CD14-positive monocyte (primary cell): ENCODE results near the gene CHFR. TPM values are rescaled to one million over a fixed set of nuclear protein-coding genes. Genes with fewer than 3 reads are reported as not detected.
"Not testable (repeated sequence)": the region's sequence is repeated elsewhere in the genome, so short reads cannot be mapped to it uniquely, and the experiment has no call there.

Experiments
- DNase-seq, 3 donors: peaks; one replicate each; pipeline ENCODE4 v3.0.0-alpha.2; 2011 to 2022
- H2AFZ ChIP-seq: 2 replicates; pipeline ENCODE4 v1.6.0; 2012; ENCODE audit warnings: mild to moderate bottlenecking, low read depth, low read length, inconsistent platforms; ENCODE audit not compliant: insufficient read depth, poor library complexity, severe bottlenecking
- H3K27ac ChIP-seq, 2 donors: 1 replicate in 1 of 2; 2 replicates in 1 of 2; pipeline ENCODE4 v1.5.1; 2012 to 2013; ENCODE audit warnings: low read length in 2 of 2, control low read depth in 1 of 2, inconsistent platforms in 1 of 2, low read depth in 1 of 2, mild to moderate bottlenecking in 1 of 2
- H3K27me3 ChIP-seq, 2 donors: one replicate each; pipeline versions ENCODE4 v1.6.0 to v1.6.1; 2011 to 2013; ENCODE audit warnings: low read length in 2 of 2; ENCODE audit not compliant: control insufficient read depth in 2 of 2, insufficient read depth in 2 of 2
- H3K36me3 ChIP-seq, 2 donors: replicated peaks in 1 of 2; 1 replicate in 1 of 2; 2 replicates in 1 of 2; pipeline versions ENCODE4 v1.5.1 to v1.6.1; 2012 to 2013; ENCODE audit warnings: low read length in 2 of 2, control low read depth in 1 of 2, inconsistent platforms in 1 of 2, mild to moderate bottlenecking in 1 of 2; ENCODE audit not compliant: insufficient read depth in 2 of 2, control insufficient read depth in 1 of 2
- H3K4me1 ChIP-seq, 2 donors: 1 replicate in 1 of 2; 2 replicates in 1 of 2; pipeline versions ENCODE4 v1.5.1 to v1.6.1; 2012 to 2013; ENCODE audit warnings: low read length in 2 of 2, control low read depth in 1 of 2, inconsistent platforms in 1 of 2, mild to moderate bottlenecking in 1 of 2, moderate library complexity in 1 of 2; ENCODE audit not compliant: insufficient read depth in 2 of 2, control insufficient read depth in 1 of 2
- H3K4me2 ChIP-seq: replicated peaks from 2 replicates; pipeline ENCODE3; 2012; ENCODE audit warnings: low read length, moderate library complexity, mild to moderate bottlenecking; ENCODE audit not compliant: poor library complexity, severe bottlenecking; ENCODE audit errors: extremely low read depth
- H3K4me3 ChIP-seq, 3 experiments: fragments of 200-600 bp in 1 of 3; sonication (generic) in 1 of 3; replicated peaks in 1 of 3; 1 replicate in 2 of 3; 2 replicates in 1 of 3; pipeline ENCODE4 v1.5.1; 2011 to 2013; ENCODE audit warnings: low read length in 3 of 3, mild to moderate bottlenecking in 3 of 3, control low read depth in 2 of 3, low read depth in 2 of 3, inconsistent platforms in 1 of 3, moderate library complexity in 1 of 3
- H3K79me2 ChIP-seq: 2 replicates; pipeline ENCODE4 v1.6.0; 2012; ENCODE audit warnings: mild to moderate bottlenecking, control low read depth, inconsistent platforms, low read length, moderate library complexity; ENCODE audit not compliant: insufficient read depth
- H3K9ac ChIP-seq: 2 replicates; pipeline ENCODE4 v1.6.0; 2017; ENCODE audit warnings: low read length, mild to moderate bottlenecking; ENCODE audit not compliant: insufficient read depth, poor library complexity, severe bottlenecking
- H3K9me3 ChIP-seq, 2 donors: replicated peaks in 1 of 2; 1 replicate in 1 of 2; 2 replicates in 1 of 2; pipeline versions ENCODE4 v1.5.1 to v1.6.1; 2012 to 2013; ENCODE audit warnings: low read length in 2 of 2, control low read depth in 1 of 2; ENCODE audit not compliant: control insufficient read depth in 1 of 2, insufficient read depth in 1 of 2
- H4K20me1 ChIP-seq: 2 replicates; pipeline ENCODE4 v1.6.0; 2012; ENCODE audit warnings: mild to moderate bottlenecking, low read length, control low read depth, moderate library complexity; ENCODE audit not compliant: insufficient read depth
- H3K27ac Mint-ChIP-seq, 7 donors: one replicate each; pipeline ENCODE4 v1.8.0; 2020; ENCODE audit warnings: mild to moderate bottlenecking in 7 of 7, mixed read lengths in 7 of 7, moderate library complexity in 6 of 7, inconsistent platforms in 2 of 7
- H3K27me3 Mint-ChIP-seq, 3 donors: one replicate each; pipeline ENCODE4 v1.8.0; 2021 to 2022; ENCODE audit warnings: low read depth in 3 of 3, mild to moderate bottlenecking in 3 of 3, mixed read lengths in 3 of 3, moderate library complexity in 3 of 3, inconsistent platforms in 1 of 3
- H3K36me3 Mint-ChIP-seq, 2 donors: one replicate each; pipeline ENCODE4 v1.8.0; 2020; ENCODE audit warnings: mixed read lengths in 2 of 2, inconsistent platforms in 1 of 2, mild to moderate bottlenecking in 1 of 2
- H3K4me1 Mint-ChIP-seq: one replicate; pipeline ENCODE4 v1.8.0; 2020; ENCODE audit warnings: mild to moderate bottlenecking, mixed read lengths
- H3K4me3 Mint-ChIP-seq, 2 donors: one replicate each; pipeline ENCODE4 v1.8.0; 2020; ENCODE audit warnings: mild to moderate bottlenecking in 2 of 2, mixed read lengths in 2 of 2, moderate library complexity in 1 of 2
- H3K9me3 Mint-ChIP-seq, 7 donors: one replicate each; pipeline ENCODE4 v1.8.0; 2020 to 2022; ENCODE audit warnings: mixed read lengths in 7 of 7, mild to moderate bottlenecking in 6 of 7, moderate library complexity in 6 of 7, inconsistent platforms in 2 of 7
- CTCF ChIP-seq: fragments of 200-600 bp; IDR thresholded peaks from one replicate; pipeline ENCODE4 v1.8.0; 2022; ENCODE audit warnings: antibody characterized with exemption, mild to moderate bottlenecking
- WGBS: methylation state at CpG from one replicate; pipeline ENCODE4 v1.1.5; 2013; ENCODE audit warnings: missing lambda C conversion rate; ENCODE audit not compliant: insufficient coverage; 5-methylcytosine and 5-hydroxymethylcytosine counted together
- intact Hi-C, 2 donors: fragments of 100-400 bp; cut with micrococcal nuclease; formaldehyde crosslinking; loops; one replicate each; pipeline versions ENCODE4 v1.15.0 to v1.15.1; 2023
- polyA plus RNA-seq, 3 donors: library from polyadenylated mRNA; depleted of rRNA in 1 of 3; unstranded in 2 of 3; stranded (reverse) in 1 of 3; fragments of 300-500 nt in 2 of 3; fragments of >200 nt in 1 of 3; fragmentation: Illumina TruSeq in 2 of 3; gene quantifications; 1 replicate in 2 of 3; 2 replicates in 1 of 3; pipeline ENCODE4 v1.2.3, GENCODE V29; 2012 to 2021

CHFR gene
- polyA plus RNA-seq, 3 donors, result 28.0 to 76.3 (median 39.3) TPM

DNA sequence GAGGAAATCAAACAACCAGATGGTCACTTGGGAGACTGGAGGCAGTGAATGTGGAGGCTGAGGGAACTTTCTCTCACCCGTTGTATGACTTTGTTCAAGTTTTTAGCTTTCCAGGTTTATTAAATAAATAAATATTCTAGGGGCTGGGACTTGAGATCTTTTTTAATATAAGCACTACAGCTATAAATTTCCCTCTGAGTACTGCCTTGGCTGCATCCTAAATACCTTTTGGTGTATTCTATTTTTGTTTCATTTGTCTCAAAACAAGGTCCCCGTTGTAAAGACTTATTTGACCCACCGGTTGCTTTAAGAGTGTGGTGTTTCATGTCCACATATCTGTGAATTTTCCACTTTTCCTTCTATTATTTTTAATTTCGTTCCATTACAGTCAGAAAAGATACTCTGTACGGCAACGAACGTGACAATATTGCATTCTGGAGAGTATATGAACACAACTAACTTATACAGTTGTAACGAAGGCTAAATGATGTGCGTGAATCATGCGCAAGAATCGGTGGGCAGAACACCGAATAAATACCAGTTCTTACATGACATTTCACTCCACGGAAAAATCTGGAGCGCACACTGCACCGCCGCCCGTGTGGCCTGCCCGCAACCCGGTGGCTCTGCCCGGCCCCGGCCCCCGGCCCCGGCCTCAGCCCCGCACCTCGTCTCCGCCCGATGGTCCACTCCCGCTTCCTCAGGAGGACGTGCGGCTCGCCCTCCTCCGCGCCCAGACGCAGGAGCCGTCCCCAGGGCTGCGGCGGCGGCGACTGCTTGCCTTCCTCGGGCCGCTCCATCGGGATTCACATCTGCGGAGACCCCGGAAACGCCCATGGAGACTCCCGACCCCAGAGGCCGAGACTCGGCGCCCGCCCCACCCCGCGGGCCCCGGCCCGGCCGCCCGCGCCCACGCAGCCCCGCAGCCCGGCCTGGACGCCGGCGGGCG lies 602 bp downstream of the CHFR start:
- Mint-ChIP-seq H3K27me3 (peaks cover 3 to 10% (median 8%) of the 10 kb centered on the region in 3 donors), H3K9me3 (peaks cover 23 to 55% (median 37%) of the 10 kb centered on the region in 7 donors), H3K36me3 (peaks cover 25 to 39% of the 10 kb centered on the region in 2 donors), H3K27ac (peak overlapping the region; percentile 64 to 99 (median 87)), H3K4me3 (peak overlapping the region; percentile 82 to 85), H3K4me1 (peaks cover 23% of the 10 kb centered on the region)
- H2AFZ ChIP-seq, result peak overlapping the region; percentile 98
- intact Hi-C loops, result loop anchor here (1.0 to 10.0 kb wide), 6 partner anchors 21 to 195 kb away; partner anchors contain the start of genes ZNF140 (in 2 of the 2), ANKLE2 (in 1 of the 2) and GOLGA3 (in 1 of the 2)
- H3K4me1 ChIP-seq, result peaks cover 10 to 15% of the 10 kb centered on the region in 2 donors
- no peak for TF ChIP-seq CTCF
- H3K9me3 ChIP-seq, result peaks cover 22 to 38% of the 10 kb centered on the region in 2 donors
- under 1% methylated on average over 50 of the region's 64 CpGs for WGBS
- no peaks in the 10 kb centered on the region for H3K27me3 ChIP-seq
- peak overlapping the region; percentile 54 to 92 (median 86) for H3K4me3 ChIP-seq
- peak in 2 of 3 donors; percentile 12 to 30 for DNase-seq
- peak overlapping the region; percentile 95 for H3K9ac ChIP-seq
- peak overlapping the region in 1 of 2 donors; percentile 84 for H3K27ac ChIP-seq
- H4K20me1 ChIP-seq, result peaks cover 11% of the 10 kb centered on the region
- H3K4me2 ChIP-seq, result peak overlapping the region; percentile 78
- peaks cover 15 to 30% of the 10 kb centered on the region in 2 donors for H3K36me3 ChIP-seq
- H3K79me2 ChIP-seq, result peaks cover 45% of the 10 kb centered on the region

GRCh38 chr12:132881818-132882217 lies 5.6 kb downstream of the CHFR start:
- H3K4me1 ChIP-seq, result peaks cover 5% of the 10 kb centered on the region in 2 donors
- no peak overlapping the region for H3K27ac ChIP-seq
- H3K9ac ChIP-seq, result no peak overlapping the region
- no peaks in the 10 kb centered on the region for H3K27me3 ChIP-seq
- peaks cover 35% of the 10 kb centered on the region for H4K20me1 ChIP-seq
- DNase-seq, result no peak
- no peak for TF ChIP-seq CTCF
- Mint-ChIP-seq H3K9me3 (peaks cover 0 to 31% (median 15%) of the 10 kb centered on the region in 7 donors), H3K27me3 (peaks cover 0 to 2% (median 0%) of the 10 kb centered on the region in 3 donors), H3K27ac (peak overlapping the region in 3 of 7 donors; percentile 57 to 69 (median 68)), H3K36me3 (peaks cover 42 to 87% of the 10 kb centered on the region in 2 donors), H3K4me1 (peaks cover 20% of the 10 kb centered on the region), H3K4me3 (no peak overlapping the region)
- WGBS, result 100% methylated on average over 2 of the region's 7 CpGs
- no peak overlapping the region for H3K4me3 ChIP-seq
- H3K79me2 ChIP-seq, result peaks cover 85% of the 10 kb centered on the region
- peaks cover 16 to 29% of the 10 kb centered on the region in 2 donors for H3K9me3 ChIP-seq
- H3K4me2 ChIP-seq, result no peak overlapping the region
- no peak overlapping the region for H2AFZ ChIP-seq
- intact Hi-C loops, result loop anchor here in 1 of 2 donors (10.0 kb wide), 1 partner anchor 117 kb away; the partner anchor contains the start of gene ANKLE2
- H3K36me3 ChIP-seq, result peaks cover 33 to 73% of the 10 kb centered on the region in 2 donors

- H3K4me3 Mint-ChIP-seq, H3K27me3 Mint-ChIP-seq, H3K4me1 Mint-ChIP-seq, H3K4me2 ChIP-seq, intact Hi-C loops, H3K4me1 ChIP-seq, H3K27ac ChIP-seq, H2AFZ ChIP-seq, H3K4me3 ChIP-seq, H3K27me3 ChIP-seq, H3K27ac Mint-ChIP-seq, DNase-seq, H3K9ac ChIP-seq: not testable (repeated sequence)
- peaks cover 48% of the 10 kb centered on the region for H4K20me1 ChIP-seq
- H3K36me3 ChIP-seq, result peaks cover 83 to 99% of the 10 kb centered on the region in 2 donors
- peaks cover 13 to 30% (median 22%) of the 10 kb centered on the region in 7 donors for H3K9me3 Mint-ChIP-seq
- H3K9me3 ChIP-seq, result peaks cover 22 to 28% of the 10 kb centered on the region in 2 donors
- H3K36me3 Mint-ChIP-seq, result peaks cover 70 to 91% of the 10 kb centered on the region in 2 donors
- H3K79me2 ChIP-seq, result peaks cover 29% of the 10 kb centered on the region
- WGBS, result 99% methylated on average over 21 of the region's 21 CpGs
Measured at GRCh38 chr12:132874620-132875019, 12.8 kb downstream of the CHFR start.
